Measurements from ENCODE around the gene THADA.
"Not testable (repeated sequence)": the region's sequence is repeated elsewhere in the genome, so short reads cannot be mapped to it uniquely, and the experiment has no call there.

Gene THADA

DNA sequence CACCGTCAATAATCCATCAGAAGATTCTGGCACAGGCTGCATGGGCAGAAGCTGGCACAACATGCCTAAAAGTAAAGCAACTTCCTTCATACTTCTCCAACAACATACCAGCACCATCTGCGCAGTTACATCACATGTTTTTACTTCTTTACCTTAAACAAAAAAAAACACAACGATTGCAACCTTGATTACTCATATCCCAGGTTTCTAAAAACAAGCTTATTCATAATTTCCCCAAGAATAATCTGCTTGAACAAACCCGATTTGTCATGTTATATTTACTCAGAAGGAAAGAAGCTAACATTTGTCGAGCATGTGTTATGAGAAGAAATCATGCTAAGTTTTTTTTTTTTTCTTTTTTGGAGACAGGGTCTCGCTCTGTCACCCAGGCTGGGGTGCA is 54.7 kb downstream of the THADA start:
- DNase-seq, result peak in 1 of 5 experiments; percentile 64

GRCh38 chr2:43540021-43540779 is 55.6 kb downstream of the THADA start:
- no peak for DNase-seq

GRCh38 chr2:43539436-43539835 is 56.4 kb downstream of the THADA start:
- no peak for DNase-seq

DNA sequence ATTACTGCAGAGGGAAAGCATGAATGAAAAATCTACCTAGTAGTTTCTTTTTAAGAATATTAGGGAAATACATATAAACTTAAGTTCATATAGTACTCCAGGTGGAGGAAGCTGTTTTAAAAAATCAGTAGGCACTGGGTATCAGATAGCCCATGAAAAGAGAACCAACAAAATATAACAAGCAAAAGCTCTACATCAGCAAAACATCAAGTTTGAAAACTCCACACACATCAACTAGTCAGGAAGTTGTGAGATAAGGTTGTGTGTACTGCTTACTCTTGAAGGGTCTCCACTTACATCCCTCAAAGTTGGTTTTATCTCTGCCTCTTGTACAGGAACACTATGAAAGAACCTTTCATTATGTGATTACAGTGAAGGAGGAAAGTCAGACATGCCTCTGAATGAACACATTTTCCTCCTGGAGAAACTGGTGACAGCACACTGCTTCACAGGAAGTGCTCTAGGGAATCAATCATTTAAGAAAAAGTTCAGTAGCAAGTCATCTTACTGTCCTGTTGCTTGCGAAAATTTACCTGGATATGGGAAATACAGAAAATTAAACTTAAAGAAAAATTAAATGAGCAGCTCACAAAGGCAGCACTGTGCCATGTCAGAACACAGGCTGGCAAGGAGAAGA is 57.7 kb downstream of the THADA start:
- no peak for DNase-seq

- peak in 1 of 5 experiments; percentile 56 for DNase-seq
These were observed 58.7 kb downstream of the THADA start for GRCh38 chr2:43537137-43537536.

- DNase-seq, result no peak
These were observed 61.3 kb downstream of the THADA start for GRCh38 chr2:43534569-43534968.

DNA sequence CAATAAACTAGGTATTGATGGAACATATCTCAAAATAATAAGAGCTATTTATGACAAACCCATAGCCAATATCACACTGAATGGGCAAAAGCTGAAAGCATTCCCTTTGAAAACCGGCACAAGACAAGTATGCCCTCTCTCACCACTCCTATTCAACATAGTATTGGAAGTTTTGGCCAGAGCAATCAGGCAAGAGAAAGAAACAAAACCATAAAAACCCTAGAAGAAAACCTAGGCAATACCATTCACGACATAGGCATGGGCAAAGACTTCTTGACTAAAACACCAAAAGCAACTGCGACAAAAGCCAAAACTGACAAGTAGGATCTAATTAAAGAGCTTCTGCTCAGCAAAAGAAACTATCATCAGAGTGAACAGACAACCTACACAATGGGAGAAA is 63.3 kb downstream of the THADA start:
- not testable (repeated sequence) for DNase-seq

GRCh38 chr2:43531251-43531650 is 64.6 kb downstream of the THADA start:
- no peak for DNase-seq

DNA sequence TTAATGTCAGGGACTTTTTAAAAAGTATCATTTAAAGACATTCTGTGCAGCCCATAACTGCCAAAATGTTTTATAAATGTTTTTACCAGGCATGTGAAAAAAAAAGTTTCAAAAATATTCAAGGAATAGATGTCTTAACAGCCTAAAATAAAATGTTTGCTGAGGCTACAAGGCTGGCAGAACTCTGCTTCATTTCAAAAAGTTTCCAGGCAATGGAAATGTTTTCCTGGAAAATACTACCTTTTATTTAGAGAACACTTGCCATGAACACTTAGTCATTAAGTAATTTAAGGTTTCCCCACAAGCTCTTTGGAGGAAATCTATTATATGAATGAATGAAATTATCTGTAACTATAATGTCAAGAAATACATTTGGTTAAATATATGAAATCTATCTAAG is 68.8 kb downstream of the THADA start:
- DNase-seq, result no peak

DNA sequence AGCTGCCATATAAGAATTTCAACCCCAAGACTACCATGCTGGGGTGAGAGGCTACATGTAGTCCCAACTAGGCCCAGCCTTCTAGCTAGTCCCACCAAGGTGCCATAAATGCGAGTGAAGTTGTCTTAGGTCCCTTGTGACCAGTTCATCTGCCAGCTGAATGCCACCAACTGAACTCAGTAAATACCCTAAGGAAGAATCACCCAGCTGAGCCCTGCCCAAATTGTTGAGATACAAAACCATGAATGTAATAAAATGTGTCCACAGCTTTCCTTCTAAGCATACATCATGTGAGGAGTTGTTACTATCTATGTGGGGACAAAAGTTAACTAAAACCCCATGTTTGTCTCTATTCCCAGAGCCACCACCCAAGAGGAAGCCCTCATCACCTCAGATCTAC is 70.3 kb downstream of the THADA start:
- DNase-seq, result no peak

- no peak for DNase-seq
These were observed 71.5 kb downstream of the THADA start for GRCh38 chr2:43524177-43524965.

DNA sequence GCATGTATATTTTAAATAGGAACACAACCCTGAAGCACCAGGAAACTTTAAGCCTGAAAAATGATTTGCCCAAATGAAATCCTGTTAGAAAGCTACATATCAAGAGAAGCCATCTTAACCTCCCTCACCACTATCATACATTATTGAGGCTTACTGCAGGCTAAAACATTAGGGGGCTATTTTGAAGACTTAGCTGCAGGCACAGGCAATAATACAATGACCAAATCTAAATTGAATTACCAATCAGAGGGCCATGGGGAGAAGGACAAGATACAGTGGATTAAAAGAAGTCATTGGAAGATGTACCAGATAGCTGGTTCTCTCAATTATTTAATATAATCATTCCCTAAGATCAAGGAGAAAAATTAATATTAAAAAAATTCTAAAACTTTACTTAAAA is 73.7 kb downstream of the THADA start:
- DNase-seq, result no peak

GRCh38 chr2:43521568-43521967 is 74.3 kb downstream of the THADA start:
- no peak for DNase-seq

DNA sequence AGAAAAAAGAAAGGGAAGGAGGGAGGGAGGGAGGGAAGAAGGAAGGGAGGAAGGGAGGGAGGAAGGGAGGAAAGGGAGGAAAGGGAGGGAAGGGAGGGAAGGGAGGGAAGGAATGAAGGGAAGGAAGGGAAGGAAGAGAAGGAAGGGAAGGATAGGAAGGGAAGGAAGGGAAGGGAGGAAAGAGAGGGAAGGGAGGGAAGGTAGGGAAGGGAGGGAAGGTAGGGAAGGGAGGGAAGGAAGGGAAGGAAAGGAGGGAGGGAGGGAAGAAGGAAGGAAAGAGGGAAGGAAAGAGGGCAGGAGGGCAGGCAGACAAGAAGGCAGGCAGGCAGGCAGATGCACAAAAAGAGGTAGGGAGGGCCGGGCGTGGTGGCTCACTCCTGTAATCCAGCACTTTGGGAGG is 74.9 kb downstream of the THADA start:
- DNase-seq, result no peak

DNA sequence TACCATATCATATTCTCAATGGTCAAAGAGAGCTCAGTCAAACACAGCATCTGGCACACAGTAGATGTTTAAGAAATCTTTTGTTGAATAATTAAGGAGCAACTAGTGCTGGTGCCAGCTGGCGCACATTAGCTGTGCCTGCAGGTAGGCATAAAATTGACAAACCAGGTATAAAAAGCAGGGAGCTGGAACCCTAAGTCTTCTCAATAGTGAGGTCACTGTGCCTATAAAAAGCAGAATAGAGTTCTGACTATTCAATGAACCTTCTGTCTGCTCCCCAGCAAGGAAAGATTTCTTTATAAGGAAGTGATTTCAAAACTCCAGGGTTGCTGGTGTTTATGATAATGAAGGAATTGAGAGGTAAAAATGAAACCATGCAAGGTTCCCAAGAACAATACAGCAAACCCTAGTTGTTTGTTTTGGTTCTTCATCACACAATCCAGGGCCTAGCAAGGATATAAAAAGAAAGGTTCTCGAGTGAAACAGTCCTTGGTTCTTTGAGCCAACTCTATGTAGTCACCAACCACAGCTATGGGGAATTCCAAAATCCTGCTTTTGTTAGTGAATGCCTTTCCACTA is 76.1 kb downstream of the THADA start:
- no peak for DNase-seq

DNA sequence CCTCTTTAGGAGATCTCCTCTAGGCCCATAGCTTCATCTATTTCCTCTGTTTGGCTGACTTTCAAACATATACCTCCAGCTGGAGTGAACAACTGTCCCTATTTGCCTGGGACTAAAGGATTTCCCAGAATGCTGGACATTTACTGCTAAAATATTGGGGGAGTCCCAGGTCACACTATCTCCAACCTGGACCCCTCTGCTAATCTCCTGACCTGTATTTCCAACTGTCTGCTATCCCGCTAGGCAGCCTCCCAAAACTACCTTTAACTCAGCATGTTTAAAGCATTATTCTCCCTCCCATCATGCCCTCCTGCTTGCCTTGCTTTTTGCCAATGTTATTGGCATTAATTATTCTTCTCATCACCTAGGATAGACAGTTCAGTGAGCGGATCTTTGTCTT is 77.1 kb downstream of the THADA start:
- DNase-seq, result no peak

GRCh38 chr2:43518181-43518580 is 77.7 kb downstream of the THADA start:
- no peak for DNase-seq

DNA sequence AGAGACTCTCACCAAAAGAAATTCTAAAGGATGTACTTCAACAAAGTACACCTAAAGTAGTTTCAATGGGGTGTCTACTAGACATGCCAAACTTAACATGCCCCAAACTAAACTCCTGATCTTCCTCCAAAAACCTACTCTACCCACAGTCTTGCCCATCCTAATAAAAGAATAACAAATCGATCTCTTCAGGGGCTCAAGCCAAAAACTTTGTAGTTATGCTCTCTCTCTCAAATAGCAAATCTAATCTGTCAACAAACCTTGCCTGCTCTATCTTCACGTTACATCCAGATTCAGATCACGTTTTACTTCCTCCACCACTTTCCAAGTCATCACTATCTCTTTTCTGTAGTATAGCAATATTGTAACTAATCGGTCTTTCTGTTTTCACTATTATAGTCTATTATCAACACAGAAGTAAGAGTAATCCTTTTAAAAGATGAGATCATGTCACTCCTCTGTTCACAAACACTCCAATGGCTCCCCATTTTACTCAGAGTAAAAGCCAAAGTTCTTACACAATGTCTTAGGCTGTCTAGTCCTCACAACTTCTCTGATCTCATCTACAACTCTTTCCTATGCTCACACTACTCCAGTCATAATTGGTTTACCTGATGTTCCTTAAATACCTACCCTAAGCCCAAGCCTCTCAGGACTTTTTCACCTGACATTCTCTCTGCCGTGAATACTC is 79.9 kb downstream of the THADA start:
- peak in 1 of 5 experiments; percentile 51 for DNase-seq

DNA sequence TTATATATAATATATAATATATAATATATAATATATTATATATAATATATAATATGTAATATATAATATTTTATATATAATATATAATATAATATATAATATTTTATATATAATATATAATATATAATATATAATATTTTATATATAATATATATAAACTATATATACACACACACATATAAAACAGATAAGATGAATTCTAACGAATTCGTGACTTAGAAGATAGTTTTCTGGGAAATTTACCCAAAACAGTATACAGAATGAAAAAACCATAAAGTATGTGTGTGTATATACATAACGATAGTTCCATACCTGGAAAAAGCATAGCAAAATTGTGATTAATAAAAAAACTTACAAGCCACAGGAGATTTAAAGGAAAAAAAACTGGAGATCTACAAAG is 80.6 kb downstream of the THADA start:
- no peak for DNase-seq

DNA sequence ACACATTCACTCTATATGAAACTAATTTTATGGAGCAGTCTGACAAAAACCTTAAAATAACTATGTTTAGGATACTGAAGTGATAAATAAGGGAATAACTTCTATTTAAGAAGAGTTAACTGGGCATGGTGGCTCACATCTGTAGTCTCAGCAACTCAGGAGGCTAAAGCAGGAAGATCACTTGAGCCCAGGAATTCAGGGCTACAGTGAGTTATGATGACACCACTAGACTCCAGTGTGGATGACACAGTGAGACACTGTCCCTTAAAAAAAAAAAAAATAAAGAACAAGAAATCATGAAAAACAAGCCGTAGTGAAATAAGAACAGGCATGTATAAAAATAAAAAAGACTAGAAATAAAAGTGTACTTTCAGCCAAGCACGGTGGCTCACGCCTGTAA is 82.0 kb downstream of the THADA start:
- DNase-seq, result no peak

DNA sequence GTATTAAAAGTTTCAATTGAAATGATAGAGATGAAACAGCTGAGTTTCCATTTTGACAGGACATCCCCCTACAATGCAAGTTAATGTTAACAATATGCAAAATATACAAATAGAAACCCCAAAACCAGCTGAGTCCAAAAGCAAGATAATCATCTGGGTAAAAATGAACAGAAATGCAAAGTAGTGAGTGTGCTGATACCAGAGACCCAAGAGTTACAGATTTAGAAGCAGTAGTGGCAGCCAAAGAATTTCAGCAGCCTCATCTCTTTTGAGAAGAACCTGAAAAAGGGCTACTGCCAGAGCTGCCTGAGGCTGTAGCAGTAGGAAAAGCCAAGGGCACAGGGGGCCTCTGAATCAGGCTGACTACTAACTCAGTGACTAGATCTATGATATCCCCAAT is 82.6 kb downstream of the THADA start:
- no peak for DNase-seq

- peak in 1 of 5 experiments; percentile 15 for DNase-seq
These were observed 84.6 kb downstream of the THADA start for GRCh38 chr2:43511199-43511598.

DNA sequence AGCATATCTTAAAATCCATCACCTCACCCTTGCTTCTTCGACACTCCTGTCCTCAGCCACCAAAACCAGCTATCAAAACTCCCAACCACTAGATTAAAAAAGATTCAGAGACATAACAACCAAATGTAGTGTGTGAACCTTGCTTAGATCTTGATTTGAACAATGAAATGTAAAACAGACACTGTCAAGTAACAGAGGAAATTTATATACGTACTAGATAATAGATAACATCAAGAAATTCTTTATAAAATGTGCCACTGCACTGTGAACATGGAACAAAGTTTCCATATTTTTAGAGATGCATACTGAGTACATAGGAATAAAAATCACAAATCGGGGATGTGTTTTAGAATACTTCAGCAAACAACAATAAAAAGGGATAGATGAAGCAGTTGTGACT is 86.0 kb downstream of the THADA start:
- DNase-seq, result peak in 1 of 5 experiments; percentile 82

Measured in T-helper 2 cell (primary cell).